ENCODE data around the gene POLE2. TPM values are rescaled to one million over a fixed set of nuclear protein-coding genes. Genes with fewer than 3 reads are reported as not detected.

The POLE2 gene
- polyA plus RNA-seq, 1 experiment, result 3.3 TPM

GRCh38 chr14:49617852-49618519 lies 70.0 kb downstream of the POLE2 start:
- DNase-seq (ENCODE audit: low read depth), result no peak
- H3K4me3 ChIP-seq (ENCODE audit: low read depth, low read length), result no peak overlapping the region
- H3K27me3 ChIP-seq (ENCODE audit: control insufficient read depth, insufficient read depth, low read length), result no peaks in the 10 kb centered on the region
- ChIA-PET POLR2A (no interaction called here), CTCF (interaction anchor here (0.9 to 1.6 kb wide), 2 partner anchors 19 to 31 kb away, joined by 3 read pairs; partner anchors contain the start of gene LRR1)
- no peak for TF ChIP-seq CTCF (IDR thresholded peaks at IDR 0.05; ENCODE audit: insufficient read depth, low read depth, low read length)
- no peaks in the 10 kb centered on the region; the same call in 1 of the 2 replicates for H3K36me3 ChIP-seq (ENCODE audit: control insufficient read depth, insufficient read depth, low read length)

- no peak for DNase-seq (ENCODE audit: low read depth)
- Histone ChIP-seq H3K27me3 (ENCODE audit: control insufficient read depth, insufficient read depth, low read length) (no peaks in the 10 kb centered on the region), H3K4me3 (ENCODE audit: low read depth, low read length) (no peak overlapping the region), H3K36me3 (ENCODE audit: control insufficient read depth, insufficient read depth, low read length) (no peaks in the 10 kb centered on the region; the same call in 1 of the 2 replicates)
- POLR2A ChIA-PET, result interaction anchor here (0.6 kb wide), 1 partner anchor 10 kb away, joined by 16 read pairs; no protein-coding TSS in a partner anchor
- CTCF ChIA-PET, result no interaction called here
- no peak for TF ChIP-seq CTCF (IDR thresholded peaks at IDR 0.05; ENCODE audit: insufficient read depth, low read depth, low read length)
Measured at GRCh38 chr14:49615776-49616175, 72.2 kb downstream of the POLE2 start.

GRCh38 chr14:49614196-49614595 lies 73.8 kb downstream of the POLE2 start:
- H3K36me3 ChIP-seq (ENCODE audit: control insufficient read depth, insufficient read depth, low read length), result no peaks in the 10 kb centered on the region; the same call in 1 of the 2 replicates
- H3K27me3 ChIP-seq (ENCODE audit: control insufficient read depth, insufficient read depth, low read length), result no peaks in the 10 kb centered on the region
- POLR2A ChIA-PET, result no interaction called here
- CTCF ChIA-PET, result no interaction called here
- DNase-seq (ENCODE audit: low read depth), result no peak
- no peak for TF ChIP-seq CTCF (IDR thresholded peaks at IDR 0.05; ENCODE audit: insufficient read depth, low read depth, low read length)
- H3K4me3 ChIP-seq (ENCODE audit: low read depth, low read length), result no peak overlapping the region

- H3K36me3 ChIP-seq (ENCODE audit: control insufficient read depth, insufficient read depth, low read length), result no peaks in the 10 kb centered on the region; the same call in 1 of the 2 replicates
- POLR2A ChIA-PET, result no interaction called here
- H3K4me3 ChIP-seq (ENCODE audit: low read depth, low read length), result no peak overlapping the region
- H3K27me3 ChIP-seq (ENCODE audit: control insufficient read depth, insufficient read depth, low read length), result no peaks in the 10 kb centered on the region
- CTCF ChIA-PET, result interaction anchor here (1.2 to 1.5 kb wide), 2 partner anchors 8 to 21 kb away, joined by 3 to 4 read pairs; partner anchors contain the start of genes MGAT2 and RPL36AL
- TF ChIP-seq CTCF (IDR thresholded peaks at IDR 0.05; ENCODE audit: insufficient read depth, low read depth, low read length), result no peak
- DNase-seq (ENCODE audit: low read depth), result no peak
Measured at GRCh38 chr14:49612671-49613070, 75.3 kb downstream of the POLE2 start.

- no peaks in the 10 kb centered on the region for H3K27me3 ChIP-seq (ENCODE audit: control insufficient read depth, insufficient read depth, low read length)
- no peaks in the 10 kb centered on the region; the same call in 1 of the 2 replicates for H3K36me3 ChIP-seq (ENCODE audit: control insufficient read depth, insufficient read depth, low read length)
- DNase-seq (ENCODE audit: low read depth), result no peak
- no peak for TF ChIP-seq CTCF (IDR thresholded peaks at IDR 0.05; ENCODE audit: insufficient read depth, low read depth, low read length)
- POLR2A ChIA-PET, result no interaction called here
- H3K4me3 ChIP-seq (ENCODE audit: low read depth, low read length), result no peak overlapping the region
- CTCF ChIA-PET, result interaction anchor here (1.2 to 1.5 kb wide), 2 partner anchors 9 to 22 kb away, joined by 3 to 4 read pairs; partner anchors contain the start of genes MGAT2 and RPL36AL
Measured at GRCh38 chr14:49612251-49612650, 75.8 kb downstream of the POLE2 start.

All from BJ (cell line).